Common myeloid progenitor, CD34-positive (primary cell): ENCODE results near the gene PTPA.

Source experiments
- CTCF ChIA-PET: fragments of 350-600 bp; sonication (Branson Sonifier 250); formaldehyde crosslinking; loops from one replicate; lab custom pipeline; 2021; ENCODE audit warnings: antibody characterized with exemption; lab: Charles Lee
- POLR2A ChIA-PET: fragments of 350-600 bp; sonication (Branson Sonifier 250); formaldehyde crosslinking; loops from one replicate; lab custom pipeline; 2021; ENCODE audit warnings: antibody characterized with exemption; lab: Charles Lee
- DNase-seq, 3 donors: peaks; one replicate each; pipeline versions ENCODE4 v3.0.0 to v3.0.0-alpha.2; 2013
- H3K27ac ChIP-seq, 2 experiments: 1 replicate in 1 of 2; 2 replicates in 1 of 2; pipeline ENCODE4 v1.7.0; 2013; ENCODE audit warnings: inconsistent platforms in 2 of 2, low read length in 2 of 2, mild to moderate bottlenecking in 2 of 2, low read depth in 1 of 2, moderate library complexity in 1 of 2; ENCODE audit not compliant: severe bottlenecking in 2 of 2, insufficient read depth in 1 of 2, poor library complexity in 1 of 2
- H3K27me3 ChIP-seq, 5 experiments: replicated peaks in 2 of 5; 1 replicate in 3 of 5; 2 replicates in 2 of 5; pipeline versions ENCODE4 v1.6.1 to v1.7.0; 2013; ENCODE audit warnings: low read length in 4 of 5, mild to moderate bottlenecking in 2 of 5, moderate library complexity in 2 of 5, inconsistent platforms in 1 of 5; ENCODE audit not compliant: insufficient read depth in 5 of 5, control insufficient read depth in 4 of 5
- H3K36me3 ChIP-seq, 4 experiments: 1 replicate in 2 of 4; 2 replicates in 2 of 4; pipeline versions ENCODE4 v1.6.1 to v1.7.0; 2013; ENCODE audit warnings: low read length in 3 of 4, control low read depth in 1 of 4, mild to moderate bottlenecking in 1 of 4; ENCODE audit not compliant: control insufficient read depth in 4 of 4, insufficient read depth in 4 of 4
- H3K4me1 ChIP-seq, 4 experiments: 1 replicate in 3 of 4; 2 replicates in 1 of 4; pipeline versions ENCODE4 v1.6.1 to v1.7.1; 2013; ENCODE audit warnings: low read length in 3 of 4, mild to moderate bottlenecking in 3 of 4, control low read depth in 1 of 4, inconsistent platforms in 1 of 4, moderate library complexity in 1 of 4; ENCODE audit not compliant: control insufficient read depth in 4 of 4, insufficient read depth in 4 of 4; ENCODE audit errors: control extremely low read depth in 1 of 4
- H3K4me3 ChIP-seq, 7 experiments: 1 replicate in 4 of 7; 2 replicates in 3 of 7; pipeline versions ENCODE4 v1.5.1 to v1.7.0; 2013; ENCODE audit warnings: mild to moderate bottlenecking in 7 of 7, low read length in 6 of 7, moderate library complexity in 6 of 7, inconsistent platforms in 2 of 7, low read depth in 2 of 7, control low read depth in 1 of 7; ENCODE audit not compliant: insufficient read depth in 4 of 7, control insufficient read depth in 1 of 7; ENCODE audit errors: extremely low read depth in 1 of 7
- H3K9me3 ChIP-seq, 5 experiments: 1 replicate in 4 of 5; 2 replicates in 1 of 5; pipeline versions ENCODE4 v1.6.1 to v1.7.1; 2013; ENCODE audit warnings: low read length in 4 of 5, mild to moderate bottlenecking in 2 of 5, inconsistent platforms in 1 of 5, low read depth in 1 of 5, moderate library complexity in 1 of 5; ENCODE audit not compliant: control insufficient read depth in 4 of 5, insufficient read depth in 2 of 5; ENCODE audit errors: control extremely low read depth in 1 of 5
- WGBS: methylation state at CpG from one replicate; pipeline ENCODE4 v1.1.5; 2013; ENCODE audit not compliant: insufficient coverage; 5-methylcytosine and 5-hydroxymethylcytosine counted together

PTPA gene

DNA sequence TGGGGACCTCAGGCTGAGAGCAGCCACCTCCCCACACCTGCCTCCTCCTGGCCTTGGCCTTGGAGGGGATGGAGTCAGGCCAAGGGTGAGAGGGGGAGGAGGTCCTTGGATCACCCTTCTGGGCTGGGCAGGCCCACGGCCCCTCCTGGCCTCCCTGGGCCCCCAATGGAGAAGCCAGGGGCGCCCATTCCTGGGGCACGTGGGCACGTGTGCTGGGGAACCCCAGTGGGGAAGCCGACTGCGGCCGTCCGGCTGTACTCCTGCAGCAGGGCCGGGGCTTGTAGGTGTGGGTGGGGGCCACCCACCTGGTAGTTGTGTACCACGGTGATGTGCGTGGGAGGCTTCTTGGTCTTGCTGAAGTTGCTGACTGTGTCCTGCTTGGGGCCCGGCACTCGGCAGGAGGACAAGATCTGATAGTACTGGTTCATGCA is 9.1 kb upstream of the PTPA start:
- 97% methylated on average over 10 of the region's 13 CpGs for WGBS
- DNase-seq, result no peak
- Histone ChIP-seq H3K27ac (no peak overlapping the region), H3K4me3 (no peak overlapping the region), H3K4me1 (no peaks in the 10 kb centered on the region), H3K9me3 (no peaks in the 10 kb centered on the region), H3K36me3 (peaks cover 0 to 19% (median 5%) of the 10 kb centered on the region in 4 experiments), H3K27me3 (no peaks in the 10 kb centered on the region)
- ChIA-PET CTCF (interaction anchor here (1.1 kb wide), 1 partner anchor 14 kb away, joined by 7 read pairs; no protein-coding TSS in a partner anchor), POLR2A (no interaction called here)

DNA sequence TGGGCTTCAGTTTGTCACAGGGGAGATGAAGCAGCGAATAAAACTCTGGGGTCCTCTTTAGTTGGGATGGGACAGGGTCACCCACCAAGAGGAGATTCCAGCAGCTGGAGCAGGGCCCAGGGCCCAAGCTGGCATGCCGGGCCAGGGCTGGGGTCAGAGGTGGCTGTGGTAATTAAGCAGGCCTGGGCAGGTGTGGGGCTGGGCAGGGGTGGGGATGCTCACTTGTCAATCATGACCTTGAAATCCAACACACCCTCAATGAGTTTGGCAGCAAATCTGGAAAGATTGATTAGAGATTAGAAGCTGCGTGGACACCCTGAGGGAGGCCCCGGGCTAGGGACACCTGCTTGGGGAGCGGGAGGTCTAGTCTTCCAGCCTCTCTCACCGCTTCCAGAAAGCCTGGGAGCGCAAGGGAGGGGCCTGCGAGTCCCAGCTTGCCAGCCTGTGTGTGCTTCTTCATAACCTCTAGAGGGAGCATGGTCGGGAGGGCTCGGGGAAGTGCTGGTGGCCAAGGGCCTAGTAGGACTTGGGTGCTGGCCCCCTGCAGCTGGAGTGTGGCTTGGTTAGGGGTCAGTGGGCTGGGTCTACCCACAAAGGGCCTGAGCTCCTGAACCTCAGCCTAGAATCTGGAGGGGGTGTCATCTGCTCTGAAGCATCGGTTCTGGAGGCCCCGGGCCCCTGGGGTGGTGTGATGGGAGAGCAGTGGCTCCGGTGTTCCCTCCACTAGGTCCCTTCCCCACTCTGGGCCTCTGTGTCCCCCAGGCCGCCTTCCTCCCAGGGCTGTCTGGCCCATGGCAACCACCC is 8.2 kb upstream of the PTPA start:
- ChIA-PET POLR2A (interaction anchor here (1.0 kb wide), 1 partner anchor 22 kb away, joined by 3 read pairs; the partner anchor contains the start of gene DOLPP1), CTCF (interaction anchor here (0.8 to 2.0 kb wide), 3 partner anchors 29 to 407 kb away, joined by 3 to 6 read pairs (median 3); no protein-coding TSS in a partner anchor)
- Histone ChIP-seq H3K27me3 (no peaks in the 10 kb centered on the region), H3K9me3 (no peaks in the 10 kb centered on the region), H3K27ac (no peak overlapping the region), H3K4me3 (no peak overlapping the region), H3K36me3 (peaks cover 0 to 24% (median 6%) of the 10 kb centered on the region in 4 experiments), H3K4me1 (no peaks in the 10 kb centered on the region)
- WGBS, result 91% methylated on average over 5 of the region's 14 CpGs
- peak; percentile 35 to 47 (median 47) for DNase-seq

GRCh38 chr9:129103595-129103965 is 7.6 kb upstream of the PTPA start:
- Histone ChIP-seq H3K36me3 (peaks cover 0 to 20% (median 6%) of the 10 kb centered on the region in 4 experiments), H3K27me3 (no peaks in the 10 kb centered on the region), H3K27ac (no peak overlapping the region), H3K4me3 (no peak overlapping the region), H3K4me1 (no peaks in the 10 kb centered on the region), H3K9me3 (no peaks in the 10 kb centered on the region)
- WGBS, result 95% methylated on average over 4 of the region's 4 CpGs
- ChIA-PET CTCF (interaction anchor here (0.8 to 2.0 kb wide), 4 partner anchors 14 to 407 kb away, joined by 3 to 6 read pairs (median 3); no protein-coding TSS in a partner anchor), POLR2A (interaction anchor here (1.0 kb wide), 1 partner anchor 23 kb away, joined by 3 read pairs; the partner anchor contains the start of gene DOLPP1)
- no peak for DNase-seq

DNA sequence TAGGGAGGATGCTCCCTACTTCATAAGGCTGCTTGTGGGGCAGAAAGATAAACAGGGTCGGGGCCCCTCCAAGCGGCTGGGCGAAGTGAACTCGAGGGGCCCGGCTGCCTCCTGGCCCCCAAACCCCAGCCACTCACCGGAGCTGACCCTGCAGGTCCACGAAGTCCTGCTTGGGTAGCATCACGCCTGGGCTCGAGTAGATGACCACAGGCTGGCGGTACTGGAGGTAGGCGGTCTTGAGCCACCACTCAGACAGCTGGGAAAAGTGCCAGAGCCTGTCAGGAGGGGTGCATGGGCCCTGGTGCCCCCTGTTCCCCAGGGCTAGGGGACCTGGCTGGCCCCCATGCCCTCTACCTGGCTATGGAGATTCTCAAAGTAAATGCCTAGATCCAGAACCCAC is 7.2 kb upstream of the PTPA start:
- POLR2A ChIA-PET, result no interaction called here
- no peak for DNase-seq
- CTCF ChIA-PET, result interaction anchor here (0.6 to 2.0 kb wide), 5 partner anchors 14 to 633 kb away, joined by 3 to 6 read pairs (median 3); no protein-coding TSS in a partner anchor
- H3K27me3 ChIP-seq, result no peaks in the 10 kb centered on the region
- WGBS, result 100% methylated on average over 5 of the region's 11 CpGs
- H3K36me3 ChIP-seq, result peaks cover 0 to 20% (median 6%) of the 10 kb centered on the region in 4 experiments
- no peaks in the 10 kb centered on the region for H3K9me3 ChIP-seq
- peaks cover 0 to 4% (median under 1%) of the 10 kb centered on the region in 4 experiments for H3K4me1 ChIP-seq
- H3K4me3 ChIP-seq, result no peak overlapping the region
- no peak overlapping the region for H3K27ac ChIP-seq

DNA sequence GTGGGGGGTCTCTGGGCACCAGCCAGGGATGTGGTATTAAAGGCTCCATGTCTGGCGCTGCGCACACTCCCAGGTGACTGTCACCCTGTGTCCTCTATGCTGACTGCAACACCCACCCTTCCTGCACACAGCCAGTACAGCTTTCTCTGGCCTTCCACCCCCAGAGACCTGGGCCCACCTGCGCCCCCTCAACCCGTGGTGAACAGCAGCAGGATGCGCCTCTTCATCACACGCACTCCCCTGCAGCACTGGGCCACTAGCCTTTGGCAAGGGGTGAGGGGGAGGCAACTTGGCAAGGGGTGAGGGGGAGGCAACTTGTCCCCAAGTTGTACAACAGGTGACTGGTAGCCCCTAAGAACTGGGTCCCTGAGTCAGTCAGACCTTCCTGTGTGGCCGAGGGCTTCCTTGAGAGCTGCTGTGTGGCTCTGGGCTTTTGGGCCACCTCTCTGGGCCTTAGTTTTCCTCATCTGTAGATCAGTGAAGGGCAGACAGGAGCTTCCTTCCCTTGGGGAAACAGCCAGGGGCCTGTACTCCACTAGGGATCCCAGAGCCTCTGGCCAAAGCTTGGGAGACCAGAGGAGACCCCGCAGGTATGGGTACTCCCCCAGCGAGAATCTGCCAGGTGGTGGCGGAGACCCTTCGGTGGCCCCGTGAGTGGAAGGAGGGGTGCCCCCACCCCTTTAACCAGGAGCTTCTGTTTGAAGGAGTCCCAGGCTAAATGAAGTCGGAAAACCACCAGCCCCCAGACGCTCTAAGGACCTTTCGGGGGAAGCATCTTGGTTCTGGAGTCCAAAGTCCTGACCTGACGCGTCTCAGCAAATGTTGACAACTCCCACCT is 5.1 kb upstream of the PTPA start:
- DNase-seq, result no peak
- peaks cover 0 to 15% (median 6%) of the 10 kb centered on the region in 4 experiments for H3K36me3 ChIP-seq
- CTCF ChIA-PET, result no interaction called here
- H3K9me3 ChIP-seq, result no peaks in the 10 kb centered on the region
- H3K27ac ChIP-seq, result no peak overlapping the region
- peaks cover 0 to 20% (median 15%) of the 10 kb centered on the region in 4 experiments for H3K4me1 ChIP-seq
- no peaks in the 10 kb centered on the region for H3K27me3 ChIP-seq
- POLR2A ChIA-PET, result no interaction called here
- WGBS, result over 99% methylated on average over 14 of the region's 17 CpGs
- no peak overlapping the region for H3K4me3 ChIP-seq

DNA sequence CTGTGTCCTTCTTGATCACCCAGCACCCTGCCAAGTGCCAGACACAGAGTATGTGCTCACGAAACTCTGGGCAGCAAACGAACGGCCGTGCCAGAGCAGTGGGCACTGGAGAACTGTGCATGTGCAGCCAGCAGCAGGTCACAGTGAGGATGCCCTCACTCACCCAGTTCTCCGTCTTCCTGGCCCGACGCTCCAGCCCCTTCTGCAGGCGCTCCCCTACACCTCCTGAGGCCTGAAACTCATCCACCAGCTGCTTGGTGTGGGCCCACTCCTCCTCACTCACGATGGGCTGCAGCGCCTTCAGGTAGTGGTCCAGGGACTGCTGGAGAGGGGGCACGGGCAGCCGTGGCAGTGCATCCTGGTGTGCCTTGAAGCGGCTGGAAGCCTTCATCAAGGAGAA is 3.6 kb upstream of the PTPA start:
- Histone ChIP-seq H3K36me3 (peaks cover 0 to 15% (median 6%) of the 10 kb centered on the region in 4 experiments), H3K27ac (no peak overlapping the region), H3K9me3 (no peaks in the 10 kb centered on the region), H3K4me3 (no peak overlapping the region), H3K4me1 (peaks cover 0 to 28% (median 22%) of the 10 kb centered on the region in 4 experiments), H3K27me3 (no peaks in the 10 kb centered on the region)
- POLR2A ChIA-PET, result no interaction called here
- WGBS, result over 99% methylated on average over 13 of the region's 13 CpGs
- CTCF ChIA-PET, result no interaction called here
- no peak for DNase-seq
